ENCODE results near the gene ANKLE1.
A peak's percentile ranks its signal among the peaks of the same experiment; 100 is the strongest.

The ANKLE1 gene

GRCh38 chr19:17334414-17335409 lies 53.0 kb downstream of the ANKLE1 start, which contains the start of gene ANO8:
Gene ANO8 (minus strand): TSS chr19:17334855. CDS start chr19:17334670, 185 bp downstream.
- peak within 1 kb of the TSS; percentile 64 for H3K4me2 ChIP-seq (ENCODE audit: low read depth, low read length, poor library complexity, severe bottlenecking)
- no peaks in the 10 kb centered on the region for H3K9me3 ChIP-seq (ENCODE audit: insufficient read depth, low read depth, low read length)
- H3K27me3 ChIP-seq (ENCODE audit: insufficient read depth, low read length, poor library complexity, severe bottlenecking) = no peaks in the 10 kb centered on the region
- TF ChIP-seq, protein P1, sequence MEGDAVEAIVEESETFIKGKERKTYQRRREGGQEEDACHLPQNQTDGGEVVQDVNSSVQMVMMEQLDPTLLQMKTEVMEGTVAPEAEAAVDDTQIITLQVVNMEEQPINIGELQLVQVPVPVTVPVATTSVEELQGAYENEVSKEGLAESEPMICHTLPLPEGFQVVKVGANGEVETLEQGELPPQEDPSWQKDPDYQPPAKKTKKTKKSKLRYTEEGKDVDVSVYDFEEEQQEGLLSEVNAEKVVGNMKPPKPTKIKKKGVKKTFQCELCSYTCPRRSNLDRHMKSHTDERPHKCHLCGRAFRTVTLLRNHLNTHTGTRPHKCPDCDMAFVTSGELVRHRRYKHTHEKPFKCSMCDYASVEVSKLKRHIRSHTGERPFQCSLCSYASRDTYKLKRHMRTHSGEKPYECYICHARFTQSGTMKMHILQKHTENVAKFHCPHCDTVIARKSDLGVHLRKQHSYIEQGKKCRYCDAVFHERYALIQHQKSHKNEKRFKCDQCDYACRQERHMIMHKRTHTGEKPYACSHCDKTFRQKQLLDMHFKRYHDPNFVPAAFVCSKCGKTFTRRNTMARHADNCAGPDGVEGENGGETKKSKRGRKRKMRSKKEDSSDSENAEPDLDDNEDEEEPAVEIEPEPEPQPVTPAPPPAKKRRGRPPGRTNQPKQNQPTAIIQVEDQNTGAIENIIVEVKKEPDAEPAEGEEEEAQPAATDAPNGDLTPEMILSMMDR (conservative IDR thresholded peaks at IDR 0.05; ENCODE audit: low read length) = no peak
- TF ChIP-seq EZH2phosphoT487 (IDR thresholded peaks at IDR 0.05; ENCODE audit: borderline replicate concordance) = no peak
- peaks cover 6% of the 10 kb centered on the region; the same call in 1 of the 2 replicates for H3F3A ChIP-seq (ENCODE audit: low read depth)
- peak within 1 kb of the TSS; percentile 87 for H3K9ac ChIP-seq (ENCODE audit: low read depth, low read length, poor library complexity, severe bottlenecking)
- H3K9me2 ChIP-seq (replicated peaks; ENCODE audit: low read depth, low read length) = no peaks in the 10 kb centered on the region
- peak within 1 kb of the TSS; percentile 97 for H2AFZ ChIP-seq (ENCODE audit: low read length)
- H3K36me3 ChIP-seq (ENCODE audit: insufficient read depth, low read length) = no peaks in the 10 kb centered on the region
- peaks cover 6% of the 10 kb centered on the region for H4K20me1 ChIP-seq (ENCODE audit: insufficient read depth, low read length, poor library complexity, severe bottlenecking)
- peaks cover 19% of the 10 kb centered on the region; the same call in 1 of the 2 replicates for H3K79me2 ChIP-seq (ENCODE audit: insufficient read depth, low read length)
- H3K4me3 ChIP-seq (ENCODE audit: low read length, poor library complexity, severe bottlenecking) = peak within 1 kb of the TSS; percentile 95
- peaks cover 27% of the 10 kb centered on the region for H3K4me1 ChIP-seq (ENCODE audit: insufficient read depth, low read length, poor library complexity, severe bottlenecking)

DNA sequence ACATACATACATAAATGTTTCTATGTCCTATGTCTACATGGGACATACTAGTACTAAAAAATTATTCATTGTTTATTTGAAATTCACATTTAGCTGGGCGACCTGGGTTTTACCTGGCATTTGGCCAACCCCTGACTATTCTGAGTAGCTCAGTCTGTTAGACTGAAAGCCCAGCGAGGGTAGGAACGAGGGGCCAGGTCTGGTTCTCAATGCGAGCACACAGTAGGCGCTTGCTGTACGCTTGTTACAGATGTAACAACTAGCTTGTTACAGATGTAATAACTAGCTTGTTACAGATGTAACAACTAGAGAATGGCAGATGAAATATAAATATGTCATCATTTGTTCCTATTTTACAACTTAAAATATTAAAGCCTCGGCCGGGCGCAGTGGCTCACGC lies 53.9 kb downstream of the ANKLE1 start:
- Histone ChIP-seq H3K4me3 (ENCODE audit: low read length, poor library complexity, severe bottlenecking) (no peak overlapping the region), H3K27me3 (ENCODE audit: insufficient read depth, low read length, poor library complexity, severe bottlenecking) (no peaks in the 10 kb centered on the region)

More for the DNA sequence above, 53.9 kb downstream of the ANKLE1 start:
- peaks cover 27% of the 10 kb centered on the region for H3K4me1 ChIP-seq (ENCODE audit: insufficient read depth, low read length, poor library complexity, severe bottlenecking)
- H2AFZ ChIP-seq (ENCODE audit: low read length) = no peak overlapping the region
- peaks cover 6% of the 10 kb centered on the region for H4K20me1 ChIP-seq (ENCODE audit: insufficient read depth, low read length, poor library complexity, severe bottlenecking)
- peak overlapping the region; percentile 64 for H3K4me2 ChIP-seq (ENCODE audit: low read depth, low read length, poor library complexity, severe bottlenecking)
- peaks cover 19% of the 10 kb centered on the region; the same call in 1 of the 2 replicates for H3K79me2 ChIP-seq (ENCODE audit: insufficient read depth, low read length)
- H3K9ac ChIP-seq (ENCODE audit: low read depth, low read length, poor library complexity, severe bottlenecking) = no peak overlapping the region
- no peaks in the 10 kb centered on the region for H3K36me3 ChIP-seq (ENCODE audit: insufficient read depth, low read length)
- no peak for TF ChIP-seq EZH2phosphoT487 (IDR thresholded peaks at IDR 0.05; ENCODE audit: borderline replicate concordance)
- TF ChIP-seq, protein P1 (conservative IDR thresholded peaks at IDR 0.05; ENCODE audit: low read length) = no peak
- no peaks in the 10 kb centered on the region for H3K9me3 ChIP-seq (ENCODE audit: insufficient read depth, low read depth, low read length)
- H3K9me2 ChIP-seq (replicated peaks; ENCODE audit: low read depth, low read length) = no peaks in the 10 kb centered on the region
- peaks cover 6% of the 10 kb centered on the region; the same call in 1 of the 2 replicates for H3F3A ChIP-seq (ENCODE audit: low read depth)
